Endothelial cell of umbilical vein (primary cell): ENCODE measurements around the gene NDUFS4. TPM values are rescaled to one million over a fixed set of nuclear protein-coding genes. Genes with fewer than 3 reads are reported as not detected.

ENCODE experiments used
- BruUV-seq: library from RNA; stranded (reverse); fragments of 400-500 nt; replicated peaks from 2 replicates; lab custom pipeline; 2021; lab: Mats Ljungman, UMichigan
- CTCF ChIA-PET: fragments of 300-600, 350-600 bp; sonication (Branson Sonifier 250); formaldehyde crosslinking; loops from one replicate; lab custom pipeline; 2021; ENCODE audit warnings: antibody characterized with exemption, inconsistent platforms; lab: Charles Lee
- POLR2A ChIA-PET: fragments of 300-600, 350-600 bp; sonication (Branson Sonifier 250); formaldehyde crosslinking; loops from one replicate; lab custom pipeline; 2021; ENCODE audit warnings: antibody characterized with exemption, inconsistent platforms; lab: Charles Lee
- DNase-seq: peaks from one replicate; pipeline ENCODE4 v3.0.0-alpha.2; 2011; ENCODE audit warnings: low read depth, low spot score
- FAIRE-seq: peaks from 2 replicates; lab custom pipeline; 2011; peaks lifted over from hg19 to GRCh38; lab: Jason Lieb, UNC
- H2AFZ ChIP-seq: 2 replicates; pipeline ENCODE4 v1.6.0; 2012; ENCODE audit warnings: low read depth, low read length, control low read depth, inconsistent platforms
- H3K27ac ChIP-seq: 2 replicates; pipeline ENCODE4 v1.5.1; 2011; ENCODE audit warnings: low read depth, mild to moderate bottlenecking, control low read depth, low read length, moderate library complexity; ENCODE audit not compliant: insufficient read depth
- H3K27me3 ChIP-seq, 2 experiments: 2 replicates each; pipeline versions ENCODE4 v1.6.0 to v1.6.1; 2011; ENCODE audit warnings: low read length in 2 of 2, mixed read lengths in 1 of 2; ENCODE audit not compliant: control insufficient read depth in 2 of 2, insufficient read depth in 2 of 2
- H3K36me3 ChIP-seq, 2 experiments: 2 replicates in 1 of 2; 3 replicates in 1 of 2; pipeline ENCODE4 v1.5.1; 2011; ENCODE audit warnings: low read length in 2 of 2, mild to moderate bottlenecking in 1 of 2, moderate library complexity in 1 of 2; ENCODE audit not compliant: control insufficient read depth in 2 of 2, insufficient read depth in 2 of 2; ENCODE audit errors: extremely low read depth in 1 of 2
- H3K4me1 ChIP-seq: 3 replicates; pipeline ENCODE4 v1.5.1; 2011; ENCODE audit warnings: mild to moderate bottlenecking, low read length; ENCODE audit not compliant: control insufficient read depth, insufficient read depth; ENCODE audit errors: extremely low read depth
- H3K4me2 ChIP-seq: 2 replicates; pipeline ENCODE4 v1.6.1; 2011; ENCODE audit warnings: low read length, control low read depth, mixed read lengths; ENCODE audit not compliant: insufficient read depth
- H3K4me3 ChIP-seq, 3 experiments: fragments of 200-600 bp in 1 of 3; sonication (generic), shearing (Covaris generic) in 1 of 3; replicated peaks in 1 of 3; 2 replicates each; pipeline ENCODE4 v1.5.1; 2011 to 2016; ENCODE audit warnings: control low read depth in 3 of 3, low read length in 3 of 3, mild to moderate bottlenecking in 2 of 3, inconsistent platforms in 1 of 3, low read depth in 1 of 3, moderate library complexity in 1 of 3; ENCODE audit not compliant: insufficient read depth in 1 of 3
- H3K79me2 ChIP-seq: 2 replicates; pipeline ENCODE4 v1.6.0; 2012; ENCODE audit warnings: low read length, inconsistent platforms; ENCODE audit not compliant: control insufficient read depth, insufficient read depth
- H3K9ac ChIP-seq: replicated peaks from 2 replicates; pipeline ENCODE3; 2011; ENCODE audit warnings: low read length, control low read depth; ENCODE audit not compliant: insufficient read depth; ENCODE audit errors: extremely low read depth
- H3K9me1 ChIP-seq: replicated peaks from 3 replicates; pipeline ENCODE4 v1.6.0; 2011; ENCODE audit warnings: mild to moderate bottlenecking, low read length; ENCODE audit not compliant: control insufficient read depth, insufficient read depth; ENCODE audit errors: extremely low read depth
- H3K9me3 ChIP-seq: replicated peaks from 2 replicates; pipeline ENCODE4 v1.5.1; 2012; ENCODE audit warnings: low read length, inconsistent platforms; ENCODE audit not compliant: control insufficient read depth, insufficient read depth
- H4K20me1 ChIP-seq: replicated peaks from 2 replicates; pipeline ENCODE3; 2011; ENCODE audit warnings: mild to moderate bottlenecking, low read length; ENCODE audit not compliant: control insufficient read depth, insufficient read depth; ENCODE audit errors: extremely low read depth
- CTCF ChIP-seq, 2 donors: IDR thresholded peaks; 1 replicate in 1 of 2; 2 replicates in 1 of 2; pipeline ENCODE4 v1.5.1; 2011; ENCODE audit warnings: low read length in 2 of 2, mild to moderate bottlenecking in 2 of 2, moderate library complexity in 2 of 2, control low read depth in 1 of 2, inconsistent platforms in 1 of 2, low read depth in 1 of 2; ENCODE audit not compliant: insufficient read depth in 1 of 2; ENCODE audit errors: extremely low read depth in 1 of 2
- EZH2 ChIP-seq: IDR thresholded peaks from 2 replicates; pipeline ENCODE4 v1.6.1; 2012; ENCODE audit warnings: borderline replicate concordance, low read depth, mild to moderate bottlenecking, moderate library complexity, low read length, inconsistent platforms; ENCODE audit not compliant: severe bottlenecking
- FOS ChIP-seq: IDR thresholded peaks from 2 replicates; pipeline ENCODE4 v1.6.1; 2011; ENCODE audit warnings: mild to moderate bottlenecking, low read length, moderate library complexity, borderline replicate concordance; ENCODE audit not compliant: insufficient read depth
- GATA2 ChIP-seq: IDR thresholded peaks from 2 replicates; pipeline ENCODE4 v1.7.0; 2011; ENCODE audit warnings: low read depth, mild to moderate bottlenecking, moderate library complexity, mixed read lengths, low read length; ENCODE audit not compliant: insufficient read length, insufficient read depth
- JUN ChIP-seq: IDR thresholded peaks from 2 replicates; pipeline ENCODE4 v1.6.1; 2011; ENCODE audit warnings: borderline replicate concordance, low read depth; ENCODE audit not compliant: insufficient read length, insufficient read depth
- MAX ChIP-seq: IDR thresholded peaks from 2 replicates; pipeline ENCODE4 v1.6.1; 2011; ENCODE audit not compliant: insufficient read depth, insufficient read length
- MYC ChIP-seq: IDR thresholded peaks from one replicate; pipeline ENCODE4 v1.6.1; 2011; ENCODE audit warnings: mild to moderate bottlenecking, low read depth, low read length
- POLR2A ChIP-seq: IDR thresholded peaks from 2 replicates; pipeline ENCODE4 v1.6.1; 2012; ENCODE audit warnings: low read depth, mild to moderate bottlenecking, control low read depth, low read length
- POLR2AphosphoS5 ChIP-seq: IDR thresholded peaks from 2 replicates; pipeline ENCODE4 v1.6.1; 2012; ENCODE audit warnings: low read depth, mild to moderate bottlenecking, control low read depth, low read length, moderate library complexity; ENCODE audit not compliant: insufficient read depth
- dilution Hi-C: fragments of 300-500 bp; cut with MboI; formaldehyde crosslinking; loops from one replicate; pipeline ENCODE4 v1.15.0; 2019; ENCODE audit warnings: low sequenced_read_pairs; ENCODE audit not compliant: extremely low pct_ligation_motif_present
- intact Hi-C: fragments of 100-400 bp; cut with micrococcal nuclease; formaldehyde crosslinking; loops from one replicate; pipeline ENCODE4 v1.10.0; 2022
- polyA plus RNA-seq, 4 experiments: library from polyadenylated mRNA; depleted of rRNA in 3 of 4; stranded (reverse) in 3 of 4; unstranded in 1 of 4; fragments of >200 nt; gene quantifications; 2 replicates each; pipeline versions ENCODE4 v1.2.1 to v1.2.3, GENCODE V29; 2011 to 2012; ENCODE audit warnings: missing spikeins in 1 of 4
- total RNA-seq: library from RNA; stranded (reverse); gene quantifications from 2 replicates; pipeline ENCODE4 v1.2.3, GENCODE V29; 2021

Gene NDUFS4
- total and polyA plus RNA-seq, 2 donors (not counting 3 experiments of a cell fraction or from before 2014, with no cell fraction given): 70.4 to 76.2 TPM

GRCh38 chr5:53578854-53579253 lies 18.4 kb downstream of the NDUFS4 start:
- no peaks in the 10 kb centered on the region for H3K9me3 ChIP-seq
- ChIA-PET CTCF (interaction anchor here (0.7 kb wide), 1 partner anchor 14 kb away, joined by 4 read pairs; no protein-coding TSS in a partner anchor), POLR2A (no interaction called here)
- peaks cover 23% of the 10 kb centered on the region for H4K20me1 ChIP-seq
- no TSS peak for BruUV-seq
- DNase-seq (no peak), FAIRE-seq (no peak)
- dilution Hi-C loops (no loop called here), intact Hi-C loops (no loop called here)
- H3K4me3 ChIP-seq: no peak overlapping the region
- no peaks in the 10 kb centered on the region for H3K36me3 ChIP-seq
- peaks cover 65% of the 10 kb centered on the region for H3K79me2 ChIP-seq
- H3K27me3 ChIP-seq: no peaks in the 10 kb centered on the region
- no peak overlapping the region for H2AFZ ChIP-seq
- no peak overlapping the region for H3K27ac ChIP-seq
- H3K9ac ChIP-seq: no peak overlapping the region
- H3K9me1 ChIP-seq: no peaks in the 10 kb centered on the region
- TF ChIP-seq CTCF (IDR thresholded peaks at IDR 0.05; ENCODE audit: extremely low read depth in 1 of 2, insufficient read depth in 1 of 2, low read depth in 1 of 2, low read length in 2 of 2) (no peak), JUN (no peak)
- H3K4me1 ChIP-seq: no peaks in the 10 kb centered on the region
- no peak overlapping the region for H3K4me2 ChIP-seq

GRCh38 chr5:53580547-53580946 lies 20.1 kb downstream of the NDUFS4 start:
- Histone ChIP-seq H3K4me2 (no peak overlapping the region), H3K79me2 (peaks cover 63% of the 10 kb centered on the region), H3K4me3 (no peak overlapping the region), H4K20me1 (peaks cover 23% of the 10 kb centered on the region), H3K27me3 (no peaks in the 10 kb centered on the region), H3K36me3 (no peaks in the 10 kb centered on the region), H3K27ac (no peak overlapping the region), H3K9ac (no peak overlapping the region), H3K9me3 (no peaks in the 10 kb centered on the region), H3K9me1 (no peaks in the 10 kb centered on the region), H3K4me1 (no peaks in the 10 kb centered on the region), H2AFZ (no peak overlapping the region)
- dilution Hi-C loops (no loop called here), intact Hi-C loops (no loop called here)
- ChIA-PET CTCF (no interaction called here), POLR2A (no interaction called here)
- no peak for FAIRE-seq
- BruUV-seq: no TSS peak
- no peak for DNase-seq
- no peak for TF ChIP-seq CTCF (IDR thresholded peaks at IDR 0.05; ENCODE audit: extremely low read depth in 1 of 2, insufficient read depth in 1 of 2, low read depth in 1 of 2, low read length in 2 of 2)
- TF ChIP-seq POLR2AphosphoS5: no peak
- no peak for TF ChIP-seq MAX
- TF ChIP-seq JUN: no peak
- TF ChIP-seq EZH2: no peak
- TF ChIP-seq FOS: no peak
- no peak for TF ChIP-seq POLR2A
- no peak for TF ChIP-seq MYC
- TF ChIP-seq GATA2: no peak
